ENCODE data around the gene RALGAPB. TPM values are rescaled to one million over a fixed set of nuclear protein-coding genes. Genes with fewer than 3 reads are reported as not detected.

The RALGAPB gene
- polyA plus RNA-seq, 1 of the 3 experiments (the other 2 are of a cell fraction) = 10.8 TPM

DNA sequence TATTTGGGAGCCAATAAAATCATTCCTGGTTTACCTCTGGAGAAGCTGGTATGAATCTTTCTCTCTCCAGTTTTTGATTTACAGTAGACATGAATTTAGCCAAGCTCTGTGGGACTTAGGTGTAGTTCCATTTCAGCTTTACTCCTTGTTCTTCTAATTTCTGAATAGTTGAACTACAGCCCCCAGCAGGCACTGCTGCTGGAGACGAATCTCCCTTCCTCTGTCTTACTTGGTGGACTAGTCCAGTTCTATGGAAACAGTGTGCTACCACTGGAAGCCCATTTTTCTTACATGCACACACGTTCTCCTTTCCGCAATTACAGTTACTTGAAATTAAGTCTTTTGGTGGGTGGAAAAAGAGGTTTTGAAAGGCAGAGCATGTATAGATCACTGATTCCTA is 42.3 kb downstream of the RALGAPB start:
- Histone ChIP-seq H3K4me3 (ENCODE audit: low read depth in 2 of 2, low read length in 1 of 2) (no peak overlapping the region), H3K4me1 (ENCODE audit: control insufficient read depth in 1 of 2, insufficient read depth in 2 of 2, low read depth in 1 of 2, low read length in 1 of 2) (peaks cover 7 to 9% of the 10 kb centered on the region in 2 experiments; a peak in 3 of 4 replicates), H3K36me3 (replicated peaks in 1 of 2; ENCODE audit: control insufficient read depth in 1 of 2, insufficient read depth in 2 of 2, low read length in 1 of 2) (peaks cover 48 to 56% of the 10 kb centered on the region in 2 experiments), H3K79me2 (ENCODE audit: insufficient read depth) (peaks cover 21% of the 10 kb centered on the region), H2AFZ (ENCODE audit: low read depth) (no peak overlapping the region), H3K9me3 (no peaks in the 10 kb centered on the region), H3K9me2 (no peaks in the 10 kb centered on the region), H3F3A (replicated peaks; ENCODE audit: insufficient read depth) (peaks cover 11% of the 10 kb centered on the region), H3K27me3 (ENCODE audit: insufficient read depth) (no peaks in the 10 kb centered on the region), H3K27ac (ENCODE audit: low read depth in 2 of 2, low read length in 1 of 2) (peak overlapping the region in 1 of 2 experiments; percentile 43; a peak in 2 of 4 replicates), H3K9ac (no peak overlapping the region), H3K4me2 (no peak overlapping the region), H4K20me1 (ENCODE audit: insufficient read depth) (peaks cover 11% of the 10 kb centered on the region; the same call in 1 of the 2 replicates)
- ChIA-PET POLR2A (no interaction called here), CTCF (interaction anchor here (1.1 kb wide), 2 partner anchors 24 to 38 kb away, joined by 3 to 4 read pairs; no protein-coding TSS in a partner anchor)
- WGBS (ENCODE audit: low lambda C conversion rate) = 92% methylated on average over 3 of the region's 3 CpGs
- TF ChIP-seq, protein P1, sequence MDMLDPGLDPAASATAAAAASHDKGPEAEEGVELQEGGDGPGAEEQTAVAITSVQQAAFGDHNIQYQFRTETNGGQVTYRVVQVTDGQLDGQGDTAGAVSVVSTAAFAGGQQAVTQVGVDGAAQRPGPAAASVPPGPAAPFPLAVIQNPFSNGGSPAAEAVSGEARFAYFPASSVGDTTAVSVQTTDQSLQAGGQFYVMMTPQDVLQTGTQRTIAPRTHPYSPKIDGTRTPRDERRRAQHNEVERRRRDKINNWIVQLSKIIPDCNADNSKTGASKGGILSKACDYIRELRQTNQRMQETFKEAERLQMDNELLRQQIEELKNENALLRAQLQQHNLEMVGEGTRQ (IDR thresholded peaks at IDR 0.05; ENCODE audit: borderline replicate concordance, low read depth, low read length) = no peak
- DNase-seq = peak; percentile 14

DNA sequence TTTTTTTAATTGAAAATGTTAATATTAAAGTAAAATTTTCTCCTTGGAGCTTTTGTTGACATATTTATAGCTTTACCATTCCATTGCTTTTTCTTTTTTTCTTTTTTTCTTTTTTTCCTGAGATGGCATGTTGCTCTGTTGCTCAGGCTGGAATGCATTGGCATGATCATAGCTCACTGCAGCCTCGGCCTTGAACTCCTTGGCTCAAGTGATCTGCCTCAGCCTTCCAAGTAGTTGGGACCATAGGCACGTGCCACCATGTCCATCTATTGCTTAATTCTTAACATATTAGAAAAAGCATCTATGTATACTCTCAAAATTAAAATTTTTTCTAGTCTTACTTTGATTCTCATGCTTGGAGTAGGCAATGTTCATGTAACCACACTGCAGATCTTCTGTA is 43.0 kb downstream of the RALGAPB start:
- Histone ChIP-seq H3K27ac (ENCODE audit: low read depth in 2 of 2, low read length in 1 of 2) (no peak overlapping the region), H4K20me1 (ENCODE audit: insufficient read depth) (peaks cover 11% of the 10 kb centered on the region; the same call in 1 of the 2 replicates), H2AFZ (ENCODE audit: low read depth) (no peak overlapping the region), H3K4me1 (ENCODE audit: control insufficient read depth in 1 of 2, insufficient read depth in 2 of 2, low read depth in 1 of 2, low read length in 1 of 2) (peaks cover 7 to 13% of the 10 kb centered on the region in 2 experiments; a peak in 3 of 4 replicates), H3K79me2 (ENCODE audit: insufficient read depth) (peaks cover 23% of the 10 kb centered on the region), H3K36me3 (replicated peaks in 1 of 2; ENCODE audit: control insufficient read depth in 1 of 2, insufficient read depth in 2 of 2, low read length in 1 of 2) (peaks cover 44 to 52% of the 10 kb centered on the region in 2 experiments), H3K9me2 (no peaks in the 10 kb centered on the region), H3K4me3 (ENCODE audit: low read depth in 2 of 2, low read length in 1 of 2) (no peak overlapping the region), H3K9ac (no peak overlapping the region), H3K27me3 (ENCODE audit: insufficient read depth) (no peaks in the 10 kb centered on the region), H3K9me3 (no peaks in the 10 kb centered on the region), H3K4me2 (no peak overlapping the region), H3F3A (replicated peaks; ENCODE audit: insufficient read depth) (peaks cover 11% of the 10 kb centered on the region)
- 96% methylated on average over 2 of the region's 2 CpGs for WGBS (ENCODE audit: low lambda C conversion rate)
- POLR2A ChIA-PET = no interaction called here
- TF ChIP-seq FOXJ3 (CRISPR knock-in tag; IDR thresholded peaks at IDR 0.05) (no peak), MEF2A (IDR thresholded peaks at IDR 0.05; ENCODE audit: borderline replicate concordance, low read depth) (no peak)
- TF ChIP-seq, protein P2, sequence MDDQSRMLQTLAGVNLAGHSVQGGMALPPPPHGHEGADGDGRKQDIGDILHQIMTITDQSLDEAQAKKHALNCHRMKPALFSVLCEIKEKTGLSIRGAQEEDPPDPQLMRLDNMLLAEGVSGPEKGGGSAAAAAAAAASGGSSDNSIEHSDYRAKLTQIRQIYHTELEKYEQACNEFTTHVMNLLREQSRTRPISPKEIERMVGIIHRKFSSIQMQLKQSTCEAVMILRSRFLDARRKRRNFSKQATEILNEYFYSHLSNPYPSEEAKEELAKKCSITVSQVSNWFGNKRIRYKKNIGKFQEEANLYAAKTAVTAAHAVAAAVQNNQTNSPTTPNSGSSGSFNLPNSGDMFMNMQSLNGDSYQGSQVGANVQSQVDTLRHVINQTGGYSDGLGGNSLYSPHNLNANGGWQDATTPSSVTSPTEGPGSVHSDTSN (IDR thresholded peaks at IDR 0.05) = no peak
- CTCF ChIA-PET = interaction anchor here (1.1 kb wide), 1 partner anchor 23 kb away, joined by 3 read pairs; no protein-coding TSS in a partner anchor
- DNase-seq = no peak

DNA sequence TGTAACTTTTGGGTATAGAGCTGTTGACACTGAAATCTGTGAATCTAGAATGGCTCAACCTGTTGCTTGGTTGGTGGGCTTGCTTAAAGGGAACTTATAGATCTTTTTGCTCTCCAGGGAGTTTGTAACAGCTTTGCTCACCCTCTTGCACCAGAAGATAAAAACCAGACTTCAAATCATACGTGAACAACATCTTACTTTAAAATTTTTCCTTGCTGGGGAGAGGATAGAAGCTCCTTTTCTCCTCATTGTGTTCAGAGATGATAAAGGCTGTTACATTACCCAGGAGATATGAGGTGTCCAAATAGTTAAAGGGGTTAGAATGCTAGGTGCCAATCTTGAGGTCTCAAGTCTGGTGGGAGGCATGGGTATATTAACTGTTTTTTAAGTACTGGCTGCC is 46.8 kb downstream of the RALGAPB start:
- H3K27me3 ChIP-seq (ENCODE audit: insufficient read depth) = no peaks in the 10 kb centered on the region
- peaks cover 55 to 69% of the 10 kb centered on the region in 2 experiments for H3K36me3 ChIP-seq (replicated peaks in 1 of 2; ENCODE audit: control insufficient read depth in 1 of 2, insufficient read depth in 2 of 2, low read length in 1 of 2)
- H3K4me2 ChIP-seq = no peak overlapping the region
- H3K4me3 ChIP-seq (ENCODE audit: low read depth in 2 of 2, low read length in 1 of 2) = no peak overlapping the region
- peaks cover 0 to 10% of the 10 kb centered on the region in 2 experiments; a peak in 3 of 4 replicates for H3K4me1 ChIP-seq (ENCODE audit: control insufficient read depth in 1 of 2, insufficient read depth in 2 of 2, low read depth in 1 of 2, low read length in 1 of 2)
- DNase-seq = no peak
- H3K9me2 ChIP-seq = no peaks in the 10 kb centered on the region
- POLR2A ChIA-PET = no interaction called here
- peaks cover 15% of the 10 kb centered on the region; the same call in 1 of the 2 replicates for H3K79me2 ChIP-seq (ENCODE audit: insufficient read depth)
- 100% methylated on average over 1 of the region's 1 CpG for WGBS (ENCODE audit: low lambda C conversion rate)
- H2AFZ ChIP-seq (ENCODE audit: low read depth) = no peak overlapping the region
- peaks cover 11% of the 10 kb centered on the region for H3F3A ChIP-seq (replicated peaks; ENCODE audit: insufficient read depth)
- no peak overlapping the region for H3K27ac ChIP-seq (ENCODE audit: low read depth in 2 of 2, low read length in 1 of 2)
- CTCF ChIA-PET = interaction anchor here (0.8 to 2.2 kb wide), 3 partner anchors 32 to 212 kb away, joined by 3 to 9 read pairs (median 3); no protein-coding TSS in a partner anchor
- H3K9ac ChIP-seq = no peak overlapping the region
- peaks cover 4% of the 10 kb centered on the region; the same call in 1 of the 2 replicates for H4K20me1 ChIP-seq (ENCODE audit: insufficient read depth)
- H3K9me3 ChIP-seq = no peaks in the 10 kb centered on the region
- TF ChIP-seq RCOR1 (IDR thresholded peaks at IDR 0.05; ENCODE audit: low read length) = no peak
- TF ChIP-seq FOXM1 (IDR thresholded peaks at IDR 0.05; ENCODE audit: low read depth) = no peak
- no peak for TF ChIP-seq ELF1 (IDR thresholded peaks at IDR 0.05)
- TF ChIP-seq GABPA (IDR thresholded peaks at IDR 0.05; ENCODE audit: low read depth) = no peak
- no peak for TF ChIP-seq GATA2 (CRISPR knock-in tag; IDR thresholded peaks at IDR 0.05)
- TF ChIP-seq, protein P3, sequence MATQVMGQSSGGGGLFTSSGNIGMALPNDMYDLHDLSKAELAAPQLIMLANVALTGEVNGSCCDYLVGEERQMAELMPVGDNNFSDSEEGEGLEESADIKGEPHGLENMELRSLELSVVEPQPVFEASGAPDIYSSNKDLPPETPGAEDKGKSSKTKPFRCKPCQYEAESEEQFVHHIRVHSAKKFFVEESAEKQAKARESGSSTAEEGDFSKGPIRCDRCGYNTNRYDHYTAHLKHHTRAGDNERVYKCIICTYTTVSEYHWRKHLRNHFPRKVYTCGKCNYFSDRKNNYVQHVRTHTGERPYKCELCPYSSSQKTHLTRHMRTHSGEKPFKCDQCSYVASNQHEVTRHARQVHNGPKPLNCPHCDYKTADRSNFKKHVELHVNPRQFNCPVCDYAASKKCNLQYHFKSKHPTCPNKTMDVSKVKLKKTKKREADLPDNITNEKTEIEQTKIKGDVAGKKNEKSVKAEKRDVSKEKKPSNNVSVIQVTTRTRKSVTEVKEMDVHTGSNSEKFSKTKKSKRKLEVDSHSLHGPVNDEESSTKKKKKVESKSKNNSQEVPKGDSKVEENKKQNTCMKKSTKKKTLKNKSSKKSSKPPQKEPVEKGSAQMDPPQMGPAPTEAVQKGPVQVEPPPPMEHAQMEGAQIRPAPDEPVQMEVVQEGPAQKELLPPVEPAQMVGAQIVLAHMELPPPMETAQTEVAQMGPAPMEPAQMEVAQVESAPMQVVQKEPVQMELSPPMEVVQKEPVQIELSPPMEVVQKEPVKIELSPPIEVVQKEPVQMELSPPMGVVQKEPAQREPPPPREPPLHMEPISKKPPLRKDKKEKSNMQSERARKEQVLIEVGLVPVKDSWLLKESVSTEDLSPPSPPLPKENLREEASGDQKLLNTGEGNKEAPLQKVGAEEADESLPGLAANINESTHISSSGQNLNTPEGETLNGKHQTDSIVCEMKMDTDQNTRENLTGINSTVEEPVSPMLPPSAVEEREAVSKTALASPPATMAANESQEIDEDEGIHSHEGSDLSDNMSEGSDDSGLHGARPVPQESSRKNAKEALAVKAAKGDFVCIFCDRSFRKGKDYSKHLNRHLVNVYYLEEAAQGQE (IDR thresholded peaks at IDR 0.05; ENCODE audit: low read depth, low read length) = no peak
- TF ChIP-seq, protein P4, sequence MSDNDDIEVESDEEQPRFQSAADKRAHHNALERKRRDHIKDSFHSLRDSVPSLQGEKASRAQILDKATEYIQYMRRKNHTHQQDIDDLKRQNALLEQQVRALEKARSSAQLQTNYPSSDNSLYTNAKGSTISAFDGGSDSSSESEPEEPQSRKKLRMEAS (IDR thresholded peaks at IDR 0.05; ENCODE audit: low read depth) = no peak
- TF ChIP-seq, protein P2 (IDR thresholded peaks at IDR 0.05) = no peak
- no peak for TF ChIP-seq TCF12 (IDR thresholded peaks at IDR 0.05)

Data from SK-N-SH (cell line).